Measurements from ENCODE around the gene SLC35F3.

Gene SLC35F3

DNA sequence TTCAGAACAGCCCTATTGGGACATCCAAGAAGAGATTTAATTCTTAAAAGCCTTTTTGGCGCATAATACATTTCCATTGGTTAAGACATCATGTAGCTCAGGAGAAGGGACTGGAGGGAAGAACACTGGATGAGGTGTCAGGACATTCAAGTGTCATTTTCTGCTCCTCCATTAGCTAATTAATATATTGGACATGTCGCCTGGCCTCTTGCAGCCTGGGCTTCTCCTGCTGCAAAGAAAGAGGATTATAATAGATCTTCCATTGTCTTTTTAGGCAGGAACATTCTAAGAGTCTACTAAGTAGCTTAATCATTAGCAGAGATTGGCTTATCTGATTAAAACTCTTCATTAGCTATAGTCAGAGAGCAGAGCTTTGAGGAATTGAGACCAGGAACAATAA is 317.1 kb downstream of the SLC35F3 start:
- Histone ChIP-seq H3K9ac (ENCODE audit: low read length) (no peak overlapping the region), H3K36me3 (ENCODE audit: control insufficient read depth, insufficient read depth, low read length) (no peaks in the 10 kb centered on the region)

GRCh38 chr1:234222561-234223280 is 318.2 kb downstream of the SLC35F3 start:
- peaks cover 22% of the 10 kb centered on the region for H3K4me1 ChIP-seq (ENCODE audit: control insufficient read depth, insufficient read depth, low read length)
- no peak overlapping the region for H3K4me3 ChIP-seq (ENCODE audit: low read depth, low read length)
- no peaks in the 10 kb centered on the region for H3K27me3 ChIP-seq (ENCODE audit: control insufficient read depth, insufficient read depth, low read length)
- no peaks in the 10 kb centered on the region for H3K9me3 ChIP-seq (ENCODE audit: control insufficient read depth, insufficient read depth, low read depth, low read length)
- no peaks in the 10 kb centered on the region for H3K36me3 ChIP-seq (ENCODE audit: control insufficient read depth, insufficient read depth, low read length)
- no peak overlapping the region for H3K9ac ChIP-seq (ENCODE audit: low read length)
- no peak overlapping the region for H3K27ac ChIP-seq (ENCODE audit: low read depth, low read length)

More for the DNA sequence above, 317.1 kb downstream of the SLC35F3 start:
- Histone ChIP-seq H3K4me1 (ENCODE audit: control insufficient read depth, insufficient read depth, low read length) (peaks cover 17% of the 10 kb centered on the region), H3K4me3 (ENCODE audit: low read depth, low read length) (no peak overlapping the region), H3K27ac (ENCODE audit: low read depth, low read length) (no peak overlapping the region), H3K27me3 (ENCODE audit: control insufficient read depth, insufficient read depth, low read length) (no peaks in the 10 kb centered on the region), H3K9me3 (ENCODE audit: control insufficient read depth, insufficient read depth, low read depth, low read length) (no peaks in the 10 kb centered on the region)

DNA sequence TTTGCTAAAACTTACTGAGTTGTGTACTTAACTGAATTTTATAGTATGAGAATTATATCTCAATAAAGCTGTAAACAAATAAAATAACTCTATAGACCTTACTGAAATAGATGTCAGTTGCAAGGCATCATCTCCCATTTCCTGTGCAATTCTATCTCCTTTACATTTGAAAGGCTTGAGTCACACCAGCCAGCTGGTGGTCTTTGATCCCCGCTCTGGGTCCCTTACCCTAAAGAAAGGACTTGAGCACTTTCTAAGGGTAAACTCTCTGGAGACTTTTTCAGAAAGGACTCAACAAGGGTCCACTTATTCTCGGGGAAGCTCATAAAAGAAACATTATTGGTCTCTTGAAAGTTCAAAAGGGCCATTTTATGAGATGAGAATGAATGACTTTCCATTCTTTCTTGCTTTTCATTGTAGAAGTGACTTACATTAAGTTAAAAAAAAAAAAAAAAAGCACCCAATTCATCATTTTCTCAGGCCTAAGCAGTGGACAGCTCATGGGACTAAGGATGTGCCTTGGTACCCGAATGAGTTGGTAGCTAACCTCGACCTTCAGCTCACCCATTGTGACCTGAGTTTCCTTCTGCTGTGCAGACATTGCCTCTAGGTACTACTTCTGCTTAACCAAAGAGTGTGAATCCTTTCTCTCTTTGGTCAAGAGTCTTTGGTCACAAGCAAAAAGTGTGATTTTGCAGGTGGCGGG is 321.8 kb downstream of the SLC35F3 start:
- peak overlapping the region; percentile 61; the same call in 1 of the 2 replicates for H3K27ac ChIP-seq (ENCODE audit: low read depth, low read length)
- peak overlapping the region; percentile 29 for H3K4me3 ChIP-seq (ENCODE audit: low read depth, low read length)
- H3K36me3 ChIP-seq (ENCODE audit: control insufficient read depth, insufficient read depth, low read length), result no peaks in the 10 kb centered on the region
- peaks cover 37% of the 10 kb centered on the region for H3K4me1 ChIP-seq (ENCODE audit: control insufficient read depth, insufficient read depth, low read length)
- H3K9me3 ChIP-seq (ENCODE audit: control insufficient read depth, insufficient read depth, low read depth, low read length), result no peaks in the 10 kb centered on the region
- H3K9ac ChIP-seq (ENCODE audit: low read length), result peak overlapping the region; percentile 24
- H3K27me3 ChIP-seq (ENCODE audit: control insufficient read depth, insufficient read depth, low read length), result no peaks in the 10 kb centered on the region

DNA sequence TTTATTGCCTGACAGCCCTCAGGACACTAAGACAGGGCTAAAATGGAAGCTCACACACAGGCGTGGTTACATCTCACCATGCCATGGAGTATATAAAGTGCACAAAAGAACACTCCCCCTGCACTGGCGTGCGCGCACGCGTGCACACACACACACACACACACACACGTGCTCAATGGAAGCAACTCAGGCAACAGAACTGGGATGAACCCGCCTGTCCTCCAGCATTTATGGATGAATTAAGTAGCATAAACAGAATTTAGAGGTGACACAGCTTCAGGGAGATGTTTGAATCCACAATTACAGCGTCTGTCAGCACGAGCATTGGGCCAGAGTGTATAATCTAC is 322.3 kb downstream of the SLC35F3 start:
- Histone ChIP-seq H3K4me3 (ENCODE audit: low read depth, low read length) (peak overlapping the region; percentile 29; the same call in 1 of the 2 replicates), H3K9ac (ENCODE audit: low read length) (peak overlapping the region; percentile 24), H3K27me3 (ENCODE audit: control insufficient read depth, insufficient read depth, low read length) (no peaks in the 10 kb centered on the region), H3K9me3 (ENCODE audit: control insufficient read depth, insufficient read depth, low read depth, low read length) (no peaks in the 10 kb centered on the region), H3K36me3 (ENCODE audit: control insufficient read depth, insufficient read depth, low read length) (no peaks in the 10 kb centered on the region), H3K4me1 (ENCODE audit: control insufficient read depth, insufficient read depth, low read length) (peaks cover 37% of the 10 kb centered on the region), H3K27ac (ENCODE audit: low read depth, low read length) (peak overlapping the region; percentile 61; the same call in 1 of the 2 replicates)

DNA sequence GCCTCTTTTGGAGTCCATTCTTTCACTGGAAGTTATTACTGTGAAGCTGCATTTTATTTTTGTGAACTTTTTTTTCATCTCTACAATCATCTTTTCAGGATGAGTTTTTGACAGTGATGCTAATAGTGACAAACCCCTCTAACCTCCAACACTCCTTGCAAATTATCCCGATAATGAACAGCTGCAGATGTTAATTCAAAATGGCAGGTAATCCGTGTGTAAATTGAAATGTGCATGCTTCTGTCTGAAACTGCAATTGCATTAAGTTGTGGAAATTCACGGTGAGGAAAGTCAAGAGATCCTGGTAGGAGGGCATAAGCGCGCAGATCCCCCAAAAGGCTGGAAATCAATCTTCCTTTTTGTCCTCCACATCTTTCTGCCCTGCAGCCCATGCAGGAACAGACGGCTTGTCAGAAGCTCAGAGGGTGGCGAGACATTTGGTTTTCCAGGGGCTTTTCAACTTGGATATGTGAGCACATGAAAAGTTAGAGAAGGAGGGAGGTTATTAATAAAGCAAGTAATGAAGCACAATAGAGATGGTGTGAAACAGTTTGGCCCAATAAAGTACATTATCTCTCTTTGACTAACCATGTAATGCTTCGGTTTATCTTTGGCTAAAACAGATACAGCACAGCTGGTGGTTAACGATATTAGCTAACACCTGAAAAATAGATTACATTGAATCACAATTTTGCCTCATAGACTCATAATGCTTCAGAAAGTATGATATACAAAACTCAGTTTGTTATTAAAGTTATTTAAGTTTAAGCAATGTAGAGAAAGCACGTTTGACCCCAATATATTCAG is 325.3 kb downstream of the SLC35F3 start:
- no peaks in the 10 kb centered on the region for H3K27me3 ChIP-seq (ENCODE audit: control insufficient read depth, insufficient read depth, low read length)
- H3K9me3 ChIP-seq (ENCODE audit: control insufficient read depth, insufficient read depth, low read depth, low read length), result no peaks in the 10 kb centered on the region
- H3K27ac ChIP-seq (ENCODE audit: low read depth, low read length), result no peak overlapping the region
- no peak overlapping the region for H3K9ac ChIP-seq (ENCODE audit: low read length)
- H3K4me3 ChIP-seq (ENCODE audit: low read depth, low read length), result no peak overlapping the region
- no peaks in the 10 kb centered on the region for H3K36me3 ChIP-seq (ENCODE audit: control insufficient read depth, insufficient read depth, low read length)
- H3K4me1 ChIP-seq (ENCODE audit: control insufficient read depth, insufficient read depth, low read length), result peaks cover 46% of the 10 kb centered on the region

DNA sequence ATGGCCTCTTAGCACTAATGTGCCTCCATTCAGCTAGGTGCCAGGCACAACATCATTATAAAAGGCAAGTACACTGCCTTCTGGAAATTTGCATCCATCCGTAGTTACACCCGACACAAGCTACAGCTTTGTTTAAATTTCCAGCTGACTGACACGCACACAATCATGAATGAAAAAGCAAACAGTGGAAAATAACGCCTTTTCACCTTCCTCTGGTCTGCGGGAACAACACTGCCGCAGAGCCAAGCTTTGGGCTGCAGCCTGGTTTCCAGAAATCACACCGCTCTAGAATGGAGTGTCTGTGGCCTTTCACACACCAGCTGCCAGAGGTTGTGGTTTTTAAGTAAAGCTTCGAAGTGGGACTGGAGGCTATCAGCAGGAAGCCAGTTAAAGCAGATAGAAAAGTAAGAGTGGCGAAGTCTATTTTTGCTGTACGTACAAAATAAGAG is 326.0 kb downstream of the SLC35F3 start:
- Histone ChIP-seq H3K9me3 (ENCODE audit: control insufficient read depth, insufficient read depth, low read depth, low read length) (no peaks in the 10 kb centered on the region), H3K36me3 (ENCODE audit: control insufficient read depth, insufficient read depth, low read length) (no peaks in the 10 kb centered on the region), H3K9ac (ENCODE audit: low read length) (no peak overlapping the region), H3K27me3 (ENCODE audit: control insufficient read depth, insufficient read depth, low read length) (no peaks in the 10 kb centered on the region), H3K4me1 (ENCODE audit: control insufficient read depth, insufficient read depth, low read length) (peaks cover 42% of the 10 kb centered on the region), H3K27ac (ENCODE audit: low read depth, low read length) (no peak overlapping the region), H3K4me3 (ENCODE audit: low read depth, low read length) (no peak overlapping the region)

DNA sequence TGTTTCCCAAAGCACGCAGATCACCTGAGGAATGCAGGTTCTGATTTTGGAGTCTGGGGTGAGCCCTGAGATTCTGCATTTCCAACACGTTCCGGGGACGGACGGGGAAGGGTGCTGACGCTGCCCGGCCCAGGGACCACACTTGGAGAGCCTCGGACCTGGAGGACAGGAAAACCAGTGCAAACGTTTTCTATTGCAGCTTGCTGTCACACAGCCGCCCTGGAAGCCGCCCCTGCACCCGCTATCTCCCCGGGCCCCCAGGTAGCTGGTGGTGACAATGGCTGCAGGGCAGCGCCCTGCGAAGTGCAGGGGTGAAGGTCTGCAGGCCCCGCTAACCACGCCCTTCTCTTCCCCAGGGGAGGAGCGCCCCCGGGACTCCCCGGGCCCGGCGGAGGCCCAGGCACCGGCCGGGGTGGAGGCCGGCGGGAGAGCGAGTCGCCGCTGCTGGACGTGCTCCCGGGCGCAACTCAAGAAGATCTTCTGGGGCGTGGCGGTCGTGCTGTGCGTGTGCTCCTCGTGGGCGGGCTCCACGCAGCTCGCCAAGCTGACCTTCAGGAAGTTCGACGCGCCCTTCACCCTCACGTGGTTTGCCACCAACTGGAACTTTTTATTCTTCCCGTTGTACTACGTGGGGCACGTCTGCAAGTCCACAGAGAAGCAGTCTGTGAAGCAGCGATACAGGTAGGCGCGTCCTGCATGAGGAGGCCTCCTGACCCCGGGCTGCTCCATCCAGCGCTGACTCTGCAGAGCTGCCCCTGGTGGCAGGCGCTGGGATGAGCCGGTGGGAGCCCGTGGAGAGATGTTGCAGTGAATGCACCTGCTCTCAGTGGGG is 326.8 kb downstream of the SLC35F3 start:
- Histone ChIP-seq H3K9me3 (ENCODE audit: control insufficient read depth, insufficient read depth, low read depth, low read length) (no peaks in the 10 kb centered on the region), H3K36me3 (ENCODE audit: control insufficient read depth, insufficient read depth, low read length) (no peaks in the 10 kb centered on the region), H3K27me3 (ENCODE audit: control insufficient read depth, insufficient read depth, low read length) (no peaks in the 10 kb centered on the region), H3K4me3 (ENCODE audit: low read depth, low read length) (no peak overlapping the region), H3K4me1 (ENCODE audit: control insufficient read depth, insufficient read depth, low read length) (peaks cover 35% of the 10 kb centered on the region), H3K9ac (ENCODE audit: low read length) (no peak overlapping the region), H3K27ac (ENCODE audit: low read depth, low read length) (no peak overlapping the region)

GRCh38 chr1:234231893-234232276 is 327.4 kb downstream of the SLC35F3 start:
- no peaks in the 10 kb centered on the region for H3K27me3 ChIP-seq (ENCODE audit: control insufficient read depth, insufficient read depth, low read length)
- no peak overlapping the region for H3K27ac ChIP-seq (ENCODE audit: low read depth, low read length)

GRCh38 chr1:234234199-234234598 is 329.7 kb downstream of the SLC35F3 start:
- Histone ChIP-seq H3K4me3 (ENCODE audit: low read depth, low read length) (no peak overlapping the region), H3K4me1 (ENCODE audit: control insufficient read depth, insufficient read depth, low read length) (peaks cover 26% of the 10 kb centered on the region; the same call in 1 of the 2 replicates), H3K27ac (ENCODE audit: low read depth, low read length) (no peak overlapping the region), H3K27me3 (ENCODE audit: control insufficient read depth, insufficient read depth, low read length) (no peaks in the 10 kb centered on the region), H3K9me3 (ENCODE audit: control insufficient read depth, insufficient read depth, low read depth, low read length) (no peaks in the 10 kb centered on the region), H3K9ac (ENCODE audit: low read length) (no peak overlapping the region), H3K36me3 (ENCODE audit: control insufficient read depth, insufficient read depth, low read length) (no peaks in the 10 kb centered on the region)

More at GRCh38 chr1:234231893-234232276, 327.4 kb downstream of the SLC35F3 start:
- Histone ChIP-seq H3K4me3 (ENCODE audit: low read depth, low read length) (no peak overlapping the region), H3K4me1 (ENCODE audit: control insufficient read depth, insufficient read depth, low read length) (peaks cover 28% of the 10 kb centered on the region), H3K36me3 (ENCODE audit: control insufficient read depth, insufficient read depth, low read length) (no peaks in the 10 kb centered on the region), H3K9me3 (ENCODE audit: control insufficient read depth, insufficient read depth, low read depth, low read length) (no peaks in the 10 kb centered on the region), H3K9ac (ENCODE audit: low read length) (no peak overlapping the region)

GRCh38 chr1:234235434-234235881 is 331.0 kb downstream of the SLC35F3 start:
- no peak overlapping the region for H3K27ac ChIP-seq (ENCODE audit: low read depth, low read length)

More at GRCh38 chr1:234235434-234235881, 331.0 kb downstream of the SLC35F3 start:
- H3K4me1 ChIP-seq (ENCODE audit: control insufficient read depth, insufficient read depth, low read length), result peaks cover 17% of the 10 kb centered on the region; the same call in 1 of the 2 replicates
- no peaks in the 10 kb centered on the region for H3K36me3 ChIP-seq (ENCODE audit: control insufficient read depth, insufficient read depth, low read length)
- no peak overlapping the region for H3K9ac ChIP-seq (ENCODE audit: low read length)
- no peaks in the 10 kb centered on the region for H3K27me3 ChIP-seq (ENCODE audit: control insufficient read depth, insufficient read depth, low read length)
- H3K4me3 ChIP-seq (ENCODE audit: low read depth, low read length), result no peak overlapping the region
- no peaks in the 10 kb centered on the region for H3K9me3 ChIP-seq (ENCODE audit: control insufficient read depth, insufficient read depth, low read depth, low read length)
